K562 (cell line): ENCODE measurements around the gene ETV7. TPM values are rescaled to one million over a fixed set of nuclear protein-coding genes. Genes with fewer than 3 reads are reported as not detected.

Experiments
- ATAC-seq: fragments of 200-7000 bp; cut with Tn5 transposase; 3 replicates; pipeline ENCODE4 v1.9.1; 2020; ENCODE audit warnings: moderate library complexity
- BruUV-seq: library from RNA; stranded (reverse); fragments of 400-500 nt; replicated peaks from 2 replicates; lab custom pipeline; 2021; lab: Mats Ljungman, UMichigan
- CTCF ChIA-PET: fragments of 300-600 bp; formaldehyde crosslinking; extraction: SDS; loops from one replicate; lab custom pipeline; 2021; ENCODE audit warnings: low intra/inter-chr PET ratio; lab: Yijun Ruan, JAX
- POLR2A ChIA-PET: fragments of 300-600, 350-650 bp; sonication (Branson Sonifier 250); formaldehyde crosslinking; extraction: SDS; loops from one replicate; lab custom pipeline; 2021; ENCODE audit warnings: antibody characterized with exemption, inconsistent platforms; lab: Yijun Ruan, JAX
- DNase-seq, 4 experiments: peaks; one replicate each; pipeline versions ENCODE4 v3.0.0 to v3.0.0-alpha.2; 2011 to 2018; ENCODE audit warnings: low spot score in 3 of 4, mixed read lengths in 3 of 4; ENCODE audit errors: extremely low read depth in 1 of 4
- FAIRE-seq: peaks from 2 replicates; lab custom pipeline; 2011; peaks lifted over from hg19 to GRCh38; lab: Jason Lieb, UNC
- H2AFZ ChIP-seq: 2 replicates; pipeline ENCODE4 v1.6.0; 2011; ENCODE audit warnings: low read depth, low read length, control low read depth, inconsistent platforms
- H3K27ac ChIP-seq: fragments of 200-600 bp; 3 replicates; pipeline ENCODE4 v1.8.0; 2011; ENCODE audit warnings: low read depth, mild to moderate bottlenecking, control low read depth, inconsistent platforms, low read length, moderate library complexity, mixed read lengths; ENCODE audit errors: extremely low read depth
- H3K27me3 ChIP-seq, 2 experiments: fragments of 300-600 bp in 1 of 2; 2 replicates in 1 of 2; 3 replicates in 1 of 2; pipeline versions ENCODE4 v1.6.0 to v1.8.0; 2011; ENCODE audit warnings: inconsistent platforms in 2 of 2, low read length in 2 of 2, mild to moderate bottlenecking in 1 of 2, mixed read lengths in 1 of 2, moderate library complexity in 1 of 2; ENCODE audit not compliant: control insufficient read depth in 2 of 2, insufficient read depth in 2 of 2
- H3K36me3 ChIP-seq: fragments of 300-600 bp; 3 replicates; pipeline ENCODE4 v1.8.0; 2011; ENCODE audit warnings: mild to moderate bottlenecking, low read length, inconsistent platforms; ENCODE audit not compliant: control insufficient read depth, insufficient read depth
- H3K4me1 ChIP-seq, 2 experiments: fragments of 200-600 bp in 1 of 2; replicated peaks in 1 of 2; 2 replicates in 1 of 2; 3 replicates in 1 of 2; pipeline versions ENCODE4 v1.5.1 to v1.8.0; 2011; ENCODE audit warnings: inconsistent platforms in 2 of 2, low read length in 2 of 2, mild to moderate bottlenecking in 1 of 2, mixed read lengths in 1 of 2, moderate library complexity in 1 of 2; ENCODE audit not compliant: control insufficient read depth in 2 of 2, insufficient read depth in 2 of 2
- H3K4me2 ChIP-seq: 2 replicates; pipeline ENCODE4 v1.6.1; 2011; ENCODE audit warnings: low read length, control low read depth, inconsistent platforms, mixed read lengths; ENCODE audit not compliant: insufficient read depth
- H3K4me3 ChIP-seq: fragments of 200-600 bp; sonication (generic), shearing (Covaris generic); 2 replicates; pipeline ENCODE4 v1.5.1; 2016; ENCODE audit warnings: control low read depth, inconsistent platforms
- H3K79me2 ChIP-seq: fragments of 200-600 bp; 3 replicates; pipeline ENCODE4 v1.8.0; 2011; ENCODE audit warnings: low read length, inconsistent platforms; ENCODE audit not compliant: control insufficient read depth, insufficient read depth
- H3K9ac ChIP-seq, 2 experiments: 2 replicates each; pipeline versions ENCODE4 v1.6.0 to v1.6.1; 2011; ENCODE audit warnings: low read depth in 2 of 2, low read length in 2 of 2, control low read depth in 1 of 2, inconsistent platforms in 1 of 2, mild to moderate bottlenecking in 1 of 2, mixed read lengths in 1 of 2; ENCODE audit not compliant: insufficient read depth in 1 of 2
- H3K9me1 ChIP-seq: one replicate; pipeline ENCODE4 v1.6.0; 2011; ENCODE audit warnings: inconsistent platforms, mild to moderate bottlenecking, low read length, moderate library complexity; ENCODE audit not compliant: control insufficient read depth, insufficient read depth
- H3K9me3 ChIP-seq: replicated peaks from 2 replicates; pipeline ENCODE4 v1.5.1; 2011; ENCODE audit warnings: low read depth, low read length, inconsistent platforms; ENCODE audit not compliant: control insufficient read depth, insufficient read depth
- H4K20me1 ChIP-seq: replicated peaks from 2 replicates; pipeline ENCODE4 v1.6.1; 2011; ENCODE audit warnings: low read length, inconsistent platforms, mixed read lengths; ENCODE audit not compliant: control insufficient read depth, insufficient read depth
- ETS2 ChIP-seq: IDR thresholded peaks from 2 replicates; pipeline ENCODE4 v1.6.1; 2016; ENCODE audit warnings: borderline replicate concordance, missing genetic modification characterization, mild to moderate bottlenecking, moderate library complexity, missing compliant biosample characterization; ENCODE audit not compliant: poor library complexity, severe bottlenecking
- HOMEZ ChIP-seq: fragments of 250-450 bp; sonication (Bioruptor Pico); IDR thresholded peaks from 2 replicates; pipeline ENCODE4 v1.4.0; 2020; ENCODE audit warnings: mild to moderate bottlenecking, moderate library complexity
- MYBL2 ChIP-seq, 2 experiments: fragments of 450-650 bp in 1 of 2; sonication (generic) in 1 of 2; formaldehyde crosslinking in 1 of 2; IDR thresholded peaks; 2 replicates each; pipeline versions ENCODE4 v1.6.1 to v1.8.1; 2017 to 2022; ENCODE audit warnings: borderline replicate concordance in 1 of 2, inconsistent platforms in 1 of 2, low read depth in 1 of 2, mild to moderate bottlenecking in 1 of 2, missing genetic modification reagents in 1 of 2, moderate library complexity in 1 of 2
- REST ChIP-seq, 2 experiments: fragments of 450-650 bp; formaldehyde crosslinking in 1 of 2; IDR thresholded peaks; 2 replicates each; pipeline versions ENCODE4 v1.4.0 to v1.6.1; 2014 to 2020; ENCODE audit warnings: mild to moderate bottlenecking in 2 of 2, borderline replicate concordance in 1 of 2, low read depth in 1 of 2
- SNAPC5 ChIP-seq: fragments of 250-450 bp; sonication (Bioruptor Pico); IDR thresholded peaks from 2 replicates; pipeline ENCODE4 v1.8.0; 2021; ENCODE audit warnings: moderate library complexity, mild to moderate bottlenecking, inconsistent platforms
- SREBF2 ChIP-seq: sonication (generic); formaldehyde crosslinking; IDR thresholded peaks from 2 replicates; pipeline ENCODE4 v1.4.0; 2020; ENCODE audit warnings: mild to moderate bottlenecking, missing genetic modification reagents
- TARDBP ChIP-seq: fragments of 450-650 bp; IDR thresholded peaks from 2 replicates; pipeline ENCODE4 v1.6.1; 2016
- TBL1XR1 ChIP-seq, 2 experiments: IDR thresholded peaks; 2 replicates each; pipeline ENCODE4 v1.6.1; 2012; ENCODE audit warnings: improper control_type of control experiment in 2 of 2, low read length in 2 of 2, mild to moderate bottlenecking in 1 of 2
- USF1 ChIP-seq: sonication (generic); formaldehyde crosslinking; IDR thresholded peaks from 2 replicates; pipeline ENCODE4 v1.9.0; 2022; ENCODE audit warnings: mild to moderate bottlenecking, missing genetic modification reagents
- WGBS: fragments of 100-300 bp; shearing (Covaris generic); methylation state at CpG from one replicate; pipeline ENCODE4 v1.1.6; 2016; ENCODE audit warnings: low coverage, mixed read lengths; ENCODE audit not compliant: insufficient coverage; ENCODE audit errors: missing lambda C conversion rate; 5-methylcytosine and 5-hydroxymethylcytosine counted together
- in situ Hi-C: fragments of 300-500 bp; cut with MboI; formaldehyde crosslinking; loops from 4 replicates; pipeline ENCODE4 v1.15.0; 2018; ENCODE audit warnings: inconsistent platforms, mixed read lengths
- intact Hi-C: fragments of 100-400 bp; cut with micrococcal nuclease; formaldehyde crosslinking; loops from 2 replicates; pipeline ENCODE4 v1.14.2; 2022
- polyA plus RNA-seq, 8 experiments: library from polyadenylated mRNA; depleted of rRNA in 4 of 8; stranded (reverse) in 5 of 8; unstranded in 3 of 8; fragments of >200 nt; fragmentation: Nextera tagmentation in 2 of 8; fragmentation: Illumina TruSeq in 1 of 8; extraction: Ambion mirVana in 2 of 8; extraction: Trizol in 1 of 8; gene quantifications; 2 replicates each; pipeline versions ENCODE4 v1.2.1 to v1.2.3, GENCODE V29; 2011 to 2014; ENCODE audit warnings: inconsistent platforms in 1 of 8, missing spikeins in 1 of 8
- total RNA-seq, 7 experiments: library from RNA; depleted of rRNA in 6 of 7; stranded (reverse); fragments of >200 nt in 6 of 7; fragmentation: Illumina TruSeq in 2 of 7; extraction: Trizol in 2 of 7; gene quantifications; 2 replicates each; pipeline versions ENCODE4 v1.2.1 to v1.2.3, GENCODE V29; 2011 to 2021; ENCODE audit warnings: low replicate concordance in 1 of 7

ETV7 gene
- total and polyA plus RNA-seq, 9 of the 15 experiments (the other 6 are each of a cell fraction or from before 2014, with no cell fraction given), result 0.07 to 0.22 (median 0.14) TPM; not detected in 3

- ATAC-seq (no peak), DNase-seq (no peak), FAIRE-seq (peak; percentile 62)
- no peaks in the 10 kb centered on the region for H3K79me2 ChIP-seq
- no peak overlapping the region for H3K4me3 ChIP-seq
- H3K4me1 ChIP-seq, result peaks cover 0 to 8% of the 10 kb centered on the region in 2 experiments; a peak in 1 of 5 replicates
- WGBS, result 1% methylated on average over 7 of the region's 7 CpGs
- CTCF ChIA-PET, result no interaction called here
- H3K27me3 ChIP-seq, result peaks cover 53 to 85% of the 10 kb centered on the region in 2 experiments
- no peak overlapping the region for H2AFZ ChIP-seq
- H3K4me2 ChIP-seq, result no peak overlapping the region
- BruUV-seq, result no TSS peak
- POLR2A ChIA-PET, result interaction anchor here (0.8 to 1.0 kb wide), 2 partner anchors 18 to 57 kb away, joined by 3 to 5 read pairs; no protein-coding TSS in a partner anchor
- no peak overlapping the region for H3K9ac ChIP-seq
- H3K27ac ChIP-seq, result no peak overlapping the region
- peaks cover 4% of the 10 kb centered on the region; the same call in 1 of the 2 replicates for H4K20me1 ChIP-seq
- intact Hi-C loops, result no loop called here
- no peaks in the 10 kb centered on the region for H3K36me3 ChIP-seq
- in situ Hi-C loops, result no loop called here
- no peaks in the 10 kb centered on the region for H3K9me3 ChIP-seq
- no peaks in the 10 kb centered on the region for H3K9me1 ChIP-seq
- TF ChIP-seq SREBF2 (CRISPR knock-in tag) (no peak), TARDBP (no peak), TBL1XR1 (IDR thresholded peaks at IDR 0.05; ENCODE audit: low read length in 2 of 2) (no peak), SNAPC5 (CRISPR knock-in tag) (no peak), HOMEZ (CRISPR knock-in tag) (no peak), MYBL2 (IDR thresholded peaks at IDR 0.05; ENCODE audit: low read depth) (no peak), MYBL2 (CRISPR knock-in tag; IDR thresholded peaks at IDR 0.05; ENCODE audit: borderline replicate concordance) (no peak), USF1 (no peak), ETS2 (tag) (no peak), REST (IDR thresholded peaks at IDR 0.05; ENCODE audit: borderline replicate concordance) (no peak), REST (CRISPR knock-in tag; IDR thresholded peaks at IDR 0.05; ENCODE audit: low read depth) (no peak)
Measured at GRCh38 chr6:36328600-36328999, 58.9 kb downstream of the ETV7 start.
